ENCODE data around the gene NDUFS6.

Gene NDUFS6

GRCh38 chr5:1801222-1801966 lies at the start of gene NDUFS6:
Gene NDUFS6 (plus strand): TSS chr5:1801407. CDS start chr5:1801418, 11 bp downstream.
- DNase-seq (ENCODE audit: low spot score) = peak; percentile 80

DNA sequence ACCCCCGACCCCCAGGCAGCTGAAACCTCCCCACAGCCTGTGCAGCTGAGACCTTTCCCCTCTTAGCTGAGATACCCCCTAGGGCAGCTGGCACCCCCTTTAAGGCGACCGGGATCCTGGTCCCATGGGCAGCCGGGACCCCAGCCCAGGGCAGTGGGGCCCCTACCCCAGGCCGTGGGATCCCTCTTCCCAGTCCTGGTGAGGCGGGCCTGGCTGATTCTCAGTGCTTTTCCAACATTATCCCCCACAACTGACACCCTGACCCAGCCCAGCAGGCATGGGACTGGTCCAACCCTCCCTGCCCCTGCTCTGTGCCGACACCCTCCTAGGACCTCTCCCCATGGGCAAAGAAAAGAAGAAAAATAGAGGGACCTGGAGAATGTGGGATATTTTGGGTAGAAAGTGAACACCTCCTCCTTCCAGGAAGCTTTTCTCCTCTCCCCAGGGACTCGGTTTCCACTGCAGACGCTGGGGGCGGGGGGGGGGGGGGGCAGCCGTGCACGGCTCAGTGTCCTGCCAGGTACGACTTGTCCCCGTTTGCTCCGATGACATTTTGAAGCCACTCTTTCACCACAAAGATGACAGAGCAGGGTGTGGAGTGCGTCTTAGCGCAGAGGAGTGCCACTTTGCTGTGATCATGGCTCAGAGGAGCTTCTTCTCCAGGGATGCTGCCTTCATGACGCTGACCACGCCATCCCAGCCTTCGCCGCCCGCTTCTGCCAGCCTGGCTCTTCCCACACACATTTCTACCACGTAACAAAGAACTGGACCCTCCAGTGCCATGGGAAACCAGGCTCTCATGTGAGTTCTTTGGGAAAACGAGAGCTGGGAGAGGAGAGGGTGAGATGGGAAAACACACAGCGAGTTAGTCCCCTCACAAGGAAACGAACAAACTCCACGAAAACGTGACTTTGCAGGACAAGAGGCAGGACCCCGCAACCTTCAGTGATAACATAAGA lies 49.1 kb upstream of the NDUFS6 start:
- DNase-seq (ENCODE audit: low spot score) = no peak

- DNase-seq (ENCODE audit: low spot score) = no peak
Observed at GRCh38 chr5:1752881-1753280, 48.3 kb upstream of the NDUFS6 start.

DNA sequence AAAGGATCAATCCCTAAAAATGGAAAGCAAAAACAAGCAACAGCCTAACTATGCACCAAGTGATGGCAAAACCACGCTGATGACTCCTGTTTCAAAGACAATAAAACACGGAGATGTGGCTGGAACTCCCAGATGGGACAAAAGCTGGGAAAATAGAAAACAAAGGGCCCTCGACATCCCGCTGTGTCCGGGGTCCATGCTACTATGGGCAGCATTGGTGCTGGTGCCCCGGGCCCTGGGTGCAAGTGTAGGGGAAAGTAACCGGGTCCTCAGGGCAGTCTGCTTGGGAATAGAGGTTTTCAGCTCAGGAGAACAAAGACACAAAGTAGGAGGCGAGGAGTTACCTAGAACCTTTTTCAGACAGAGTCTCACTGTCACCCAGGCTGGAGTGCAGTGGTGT lies 47.7 kb upstream of the NDUFS6 start:
- DNase-seq (ENCODE audit: low spot score) = no peak

DNA sequence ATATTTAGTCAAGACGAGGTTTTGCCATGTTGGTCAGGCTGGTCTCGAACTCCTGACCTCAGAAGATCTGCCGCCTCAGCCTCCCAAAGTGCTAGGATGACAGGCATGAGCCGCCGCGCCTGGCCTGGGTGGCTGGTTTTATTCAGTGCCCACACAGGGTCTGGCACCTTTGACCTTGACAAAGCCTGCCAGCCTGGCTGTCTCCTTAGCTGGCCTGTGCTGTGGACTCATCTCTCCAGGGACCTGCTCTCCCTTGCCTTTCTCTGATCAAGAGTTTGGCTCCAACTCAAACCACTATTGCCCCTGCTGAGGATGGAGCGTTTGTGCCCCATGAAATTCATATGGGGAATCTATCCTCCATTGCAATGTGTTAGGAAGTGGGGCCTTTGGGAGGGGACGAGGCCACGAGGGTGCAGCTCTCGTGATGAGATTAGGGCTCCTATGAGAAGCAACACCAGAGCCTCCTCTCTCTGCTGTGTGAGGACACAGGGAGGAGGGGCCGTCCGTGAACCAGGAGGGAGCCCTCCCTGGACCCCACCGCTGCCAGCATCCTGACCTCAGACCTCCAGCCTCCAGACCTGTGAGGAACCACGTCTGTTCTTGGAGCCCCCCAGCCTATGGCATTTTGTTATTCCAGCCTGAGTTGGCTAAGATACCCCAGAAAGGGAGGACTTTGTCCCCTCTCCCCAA lies 46.5 kb upstream of the NDUFS6 start:
- DNase-seq (ENCODE audit: low spot score) = no peak

DNA sequence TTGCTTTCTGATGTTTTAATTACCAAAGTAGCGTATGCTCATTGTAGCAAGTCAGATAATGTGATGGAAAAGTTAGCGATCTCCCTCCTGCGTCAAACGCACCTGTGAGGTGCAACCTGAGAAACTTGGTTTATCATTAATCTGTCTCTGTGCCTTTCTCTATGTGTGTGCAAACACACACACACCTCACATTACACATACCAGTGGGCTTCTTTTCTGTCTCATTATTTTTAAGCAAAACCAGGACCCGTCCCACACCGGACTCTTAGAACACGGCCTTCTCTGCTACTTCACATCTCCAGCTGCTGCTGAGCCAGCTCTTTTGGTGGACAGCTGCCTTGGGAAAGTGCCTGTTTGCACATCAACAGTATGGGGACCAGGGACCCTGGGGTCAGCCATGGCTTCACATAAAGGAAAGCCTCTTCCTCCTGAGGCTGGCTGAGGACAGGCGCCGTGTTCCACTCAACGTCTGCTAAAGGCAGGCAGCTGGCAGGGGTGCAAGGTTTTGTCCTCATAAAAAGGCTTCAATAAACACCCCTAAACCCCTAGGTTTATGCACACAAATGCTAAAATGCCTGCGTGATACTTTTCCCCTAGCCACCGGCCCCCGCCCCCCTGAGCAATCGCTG lies 45.8 kb upstream of the NDUFS6 start:
- no peak for DNase-seq (ENCODE audit: low spot score)

DNA sequence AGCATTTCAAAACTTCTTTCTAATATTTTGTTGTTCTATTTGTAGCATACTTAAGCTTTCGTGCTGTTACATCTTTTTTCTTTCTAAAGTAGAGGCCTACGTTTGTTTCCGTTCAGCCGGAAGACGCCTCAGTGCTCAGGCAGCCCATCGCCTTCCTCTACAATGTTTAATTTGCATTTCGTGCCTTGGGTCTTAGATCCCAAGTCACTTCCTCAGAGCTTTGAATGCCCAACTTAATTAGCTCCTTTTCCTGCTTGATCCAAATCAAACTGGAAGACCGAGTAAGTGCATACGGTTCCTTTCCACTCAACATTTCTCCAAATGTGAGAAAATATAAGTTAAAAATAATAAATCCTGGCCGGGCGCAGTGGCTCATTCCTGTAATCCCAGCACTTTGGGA lies 44.7 kb upstream of the NDUFS6 start:
- DNase-seq (ENCODE audit: low spot score) = no peak

DNA sequence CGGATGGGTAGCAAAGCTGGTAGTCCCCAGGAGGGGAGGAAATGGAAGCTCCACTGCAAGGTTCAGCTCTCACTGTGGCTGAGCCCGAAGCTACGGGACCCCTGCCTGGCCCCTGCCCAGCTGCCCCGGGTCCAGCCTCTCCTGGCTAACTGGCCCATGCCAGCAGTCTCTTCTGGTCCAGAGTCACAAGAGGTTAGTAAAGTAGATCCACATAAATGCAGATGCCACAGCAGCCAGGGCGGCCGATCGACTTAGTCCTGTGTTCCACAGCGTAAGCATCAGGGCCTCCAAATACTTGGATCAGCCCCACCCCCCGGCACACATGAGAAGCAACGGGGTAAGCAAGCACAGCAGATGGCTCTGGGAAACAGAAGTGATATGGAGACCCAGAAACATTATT lies 43.7 kb upstream of the NDUFS6 start:
- DNase-seq (ENCODE audit: low spot score) = no peak

DNA sequence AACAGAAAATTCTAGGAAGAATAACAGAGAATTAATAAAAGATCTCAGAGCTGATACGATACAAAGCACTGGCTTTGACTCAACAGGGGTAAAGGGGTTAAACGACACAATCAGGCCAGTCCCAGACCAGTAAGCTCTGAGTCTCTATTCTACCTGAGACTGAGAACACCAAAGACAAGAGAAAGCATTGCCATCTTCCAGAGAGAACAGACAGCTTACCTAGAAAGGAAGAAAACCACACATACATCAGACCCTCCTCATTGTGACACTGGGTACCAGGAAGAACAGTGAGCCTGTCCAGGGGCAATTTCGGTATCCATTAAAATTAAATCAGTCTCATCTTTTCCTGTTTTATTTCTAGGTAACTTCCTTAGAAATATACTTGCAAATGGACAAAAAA lies 42.6 kb upstream of the NDUFS6 start:
- DNase-seq (ENCODE audit: low spot score) = no peak

- no peak for DNase-seq (ENCODE audit: low spot score)
Observed at GRCh38 chr5:1759378-1759970, 41.7 kb upstream of the NDUFS6 start.

DNA sequence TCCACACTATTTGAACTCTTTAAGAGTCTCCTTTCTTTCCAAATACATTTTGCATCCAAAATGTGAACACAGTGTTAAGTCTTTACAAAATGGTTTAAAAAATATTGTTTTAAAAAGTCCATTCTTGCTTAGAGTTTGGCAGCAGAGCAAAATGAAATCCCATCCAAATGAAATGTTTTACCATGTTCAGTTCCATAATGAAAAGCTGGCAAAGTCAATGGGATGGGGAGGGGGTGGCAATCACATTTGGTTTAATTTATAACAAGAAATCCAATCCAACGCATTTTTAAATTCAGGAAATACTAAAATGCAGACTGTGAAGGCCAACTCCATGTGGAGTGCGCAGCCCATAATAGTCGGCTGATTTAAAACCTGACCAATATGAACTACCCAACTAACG lies 41.0 kb upstream of the NDUFS6 start:
- no peak for DNase-seq (ENCODE audit: low spot score)

DNA sequence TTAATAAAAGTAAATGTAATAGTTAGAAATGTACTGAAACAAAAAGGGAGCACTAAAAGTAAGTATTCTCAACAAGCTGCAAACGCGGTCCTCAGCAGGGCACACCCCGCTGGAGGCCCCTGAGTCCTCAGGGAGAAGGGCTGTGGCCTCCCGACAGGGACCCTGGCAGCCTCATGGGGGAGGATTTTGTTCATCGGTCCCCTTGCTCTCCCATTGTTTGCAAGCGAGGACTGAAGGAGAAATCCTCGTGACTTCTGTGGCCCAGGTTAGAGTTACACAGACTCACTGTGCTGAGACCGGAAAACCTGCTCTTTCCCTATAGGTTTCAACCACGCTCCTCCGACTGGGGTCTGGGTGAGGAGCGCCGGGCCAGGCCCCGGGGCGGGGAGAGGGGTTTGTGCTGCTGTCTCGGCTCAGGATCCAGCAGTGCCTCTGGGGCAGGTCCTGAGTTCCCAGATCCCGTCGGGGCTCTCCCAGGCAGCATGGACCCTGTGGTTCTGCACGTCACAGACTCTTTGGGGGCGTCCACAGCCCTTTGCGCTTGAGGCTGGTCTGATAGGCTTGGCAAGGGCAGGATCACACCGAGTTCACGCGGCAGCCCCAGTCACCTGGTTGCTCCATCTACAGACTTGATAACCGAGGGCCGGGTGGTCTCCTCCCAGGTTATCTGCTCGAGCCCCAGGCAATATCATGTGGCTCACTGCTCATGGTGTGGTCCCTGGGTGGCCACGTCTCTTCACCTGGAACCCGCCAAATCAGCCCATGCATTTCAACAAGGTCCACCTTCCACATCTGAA lies 40.4 kb upstream of the NDUFS6 start:
- no peak for DNase-seq (ENCODE audit: low spot score)

DNA sequence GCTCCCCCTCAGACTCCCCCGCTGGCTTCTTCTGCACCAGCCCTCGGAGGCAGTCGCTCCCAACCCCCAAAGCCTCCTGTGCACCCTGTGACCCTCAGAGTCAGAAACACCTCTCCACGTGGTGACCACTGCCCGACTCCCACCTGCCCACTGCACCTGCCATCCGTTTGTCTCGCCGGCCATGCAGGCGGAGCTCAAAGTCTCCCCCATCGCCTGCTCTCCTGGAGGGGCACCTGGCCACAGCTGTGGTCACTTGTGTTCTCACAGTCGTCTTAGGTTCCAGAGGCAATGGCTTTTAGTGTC lies 39.8 kb upstream of the NDUFS6 start:
- DNase-seq (ENCODE audit: low spot score) = no peak

DNA sequence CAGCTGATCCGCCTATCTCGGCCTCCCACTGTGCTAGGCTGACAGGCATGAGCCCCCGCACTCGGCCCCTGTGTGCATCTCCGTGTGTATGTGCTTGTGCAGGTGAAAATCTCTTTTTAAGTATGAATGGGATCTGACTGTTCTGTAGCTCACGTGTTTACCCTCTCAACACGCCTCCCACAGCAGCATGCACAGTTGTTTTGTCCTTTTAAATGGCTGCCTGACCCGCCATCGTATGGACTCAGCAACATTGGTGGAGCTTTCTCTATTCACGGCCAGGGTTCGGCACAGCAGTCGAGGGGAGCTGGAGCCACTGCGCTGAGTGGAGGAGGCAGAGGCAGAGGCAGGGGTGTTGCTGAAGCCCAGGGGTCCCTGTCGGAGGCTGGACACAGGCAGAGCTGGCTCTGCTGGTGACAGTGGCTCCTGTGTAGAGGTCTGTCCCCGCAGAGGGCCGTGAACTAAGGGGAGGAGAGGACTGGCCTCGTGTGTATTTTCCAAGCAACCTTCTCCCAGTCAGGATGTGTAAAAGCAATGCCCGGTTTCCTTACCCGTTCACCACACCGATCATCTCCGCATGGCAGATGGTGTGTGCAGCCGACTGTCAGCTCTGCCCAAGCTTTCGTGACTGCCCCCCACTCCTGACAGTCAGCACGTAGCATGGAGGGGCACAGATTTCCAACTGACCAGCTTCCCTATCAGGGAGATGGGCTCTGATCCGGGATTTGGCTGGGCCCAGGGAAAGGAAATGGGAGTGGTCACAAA lies 38.9 kb upstream of the NDUFS6 start:
- DNase-seq (ENCODE audit: low spot score) = no peak

- DNase-seq (ENCODE audit: low spot score) = no peak
Observed at GRCh38 chr5:1762883-1763547, 38.2 kb upstream of the NDUFS6 start.

GRCh38 chr5:1763548-1763911 lies 37.7 kb upstream of the NDUFS6 start:
- peak; percentile 16 for DNase-seq (ENCODE audit: low spot score)

- no peak for DNase-seq (ENCODE audit: low spot score)
Observed at GRCh38 chr5:1763960-1764605, 37.1 kb upstream of the NDUFS6 start.

DNA sequence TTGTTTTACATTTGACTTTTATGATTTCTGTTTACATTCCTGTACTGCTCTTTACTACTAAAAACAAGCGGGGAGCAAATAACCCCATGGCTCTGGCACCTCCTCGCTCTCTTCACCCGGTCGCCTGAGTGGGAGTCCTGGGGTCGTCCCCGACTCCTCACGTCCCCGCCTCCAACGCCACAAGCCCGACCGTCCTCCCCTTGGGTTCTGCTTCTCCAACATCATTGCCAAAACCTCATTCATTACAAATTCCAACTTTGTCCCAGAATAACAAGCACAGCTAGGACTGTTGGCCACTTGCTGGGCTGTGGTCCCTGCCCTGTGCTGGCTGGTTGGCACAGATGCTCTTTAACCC lies 36.6 kb upstream of the NDUFS6 start:
- DNase-seq (ENCODE audit: low spot score) = no peak

DNA sequence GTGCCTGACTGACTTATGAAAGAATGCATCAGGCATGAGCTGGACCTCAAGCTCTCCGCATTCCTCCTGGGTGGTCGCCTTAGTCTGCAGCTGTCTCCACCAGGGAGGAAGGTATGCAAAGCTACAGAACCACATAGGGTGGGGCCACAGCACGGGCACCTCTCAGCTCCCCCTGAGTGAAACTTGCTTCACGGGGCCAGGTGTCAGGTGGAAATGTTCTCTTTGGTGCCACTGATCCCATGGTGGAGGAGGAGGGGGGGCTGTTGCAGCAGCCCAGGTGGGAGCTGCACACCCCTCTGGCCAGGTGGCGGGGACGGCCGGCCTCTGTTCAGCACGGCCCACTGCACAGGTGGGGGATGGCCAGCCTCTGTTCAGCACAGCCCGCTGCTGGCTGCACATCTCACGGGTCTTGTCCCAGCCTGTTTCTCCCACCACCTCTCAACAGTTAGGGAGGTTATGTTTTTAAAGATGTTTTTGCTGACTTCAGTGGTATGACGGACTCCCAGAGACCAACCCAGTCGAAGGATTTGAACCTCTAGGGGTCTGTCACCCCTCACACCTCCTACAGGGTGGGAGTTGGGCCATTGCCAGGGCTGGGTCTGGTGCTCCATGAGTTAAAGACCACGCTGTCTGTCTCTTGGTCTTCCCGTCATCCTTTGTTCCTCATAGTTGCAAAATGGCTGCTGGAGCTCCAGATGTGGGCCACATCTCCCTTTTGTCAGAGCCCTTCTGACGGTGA lies 35.9 kb upstream of the NDUFS6 start:
- no peak for DNase-seq (ENCODE audit: low spot score)

All from globus pallidus (tissue), 1 donor.